SHP77 (cell line): ENCODE results near the gene KRTAP10-7.
"Not testable (repeated sequence)": the region's sequence is repeated elsewhere in the genome, so short reads cannot be mapped to it uniquely, and the experiment has no call there.

Source experiments
- DNase-seq, 2 experiments: peaks; one replicate each; lab custom pipeline; 2025; lab: John Stamatoyannopoulos, UW

Gene KRTAP10-7, protein sequence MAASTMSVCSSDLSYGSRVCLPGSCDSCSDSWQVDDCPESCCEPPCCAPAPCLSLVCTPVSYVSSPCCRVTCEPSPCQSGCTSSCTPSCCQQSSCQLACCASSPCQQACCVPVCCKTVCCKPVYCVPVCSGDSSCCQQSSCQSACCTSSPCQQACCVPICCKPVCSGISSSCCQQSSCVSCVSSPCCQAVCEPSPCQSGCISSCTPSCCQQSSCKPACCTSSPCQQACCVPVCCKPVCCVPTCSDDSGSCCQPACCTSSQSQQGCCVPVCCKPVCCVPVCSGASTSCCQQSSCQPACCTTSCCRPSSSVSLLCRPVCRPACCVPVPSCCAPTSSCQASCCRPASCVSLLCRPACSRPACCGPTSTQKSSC

DNA sequence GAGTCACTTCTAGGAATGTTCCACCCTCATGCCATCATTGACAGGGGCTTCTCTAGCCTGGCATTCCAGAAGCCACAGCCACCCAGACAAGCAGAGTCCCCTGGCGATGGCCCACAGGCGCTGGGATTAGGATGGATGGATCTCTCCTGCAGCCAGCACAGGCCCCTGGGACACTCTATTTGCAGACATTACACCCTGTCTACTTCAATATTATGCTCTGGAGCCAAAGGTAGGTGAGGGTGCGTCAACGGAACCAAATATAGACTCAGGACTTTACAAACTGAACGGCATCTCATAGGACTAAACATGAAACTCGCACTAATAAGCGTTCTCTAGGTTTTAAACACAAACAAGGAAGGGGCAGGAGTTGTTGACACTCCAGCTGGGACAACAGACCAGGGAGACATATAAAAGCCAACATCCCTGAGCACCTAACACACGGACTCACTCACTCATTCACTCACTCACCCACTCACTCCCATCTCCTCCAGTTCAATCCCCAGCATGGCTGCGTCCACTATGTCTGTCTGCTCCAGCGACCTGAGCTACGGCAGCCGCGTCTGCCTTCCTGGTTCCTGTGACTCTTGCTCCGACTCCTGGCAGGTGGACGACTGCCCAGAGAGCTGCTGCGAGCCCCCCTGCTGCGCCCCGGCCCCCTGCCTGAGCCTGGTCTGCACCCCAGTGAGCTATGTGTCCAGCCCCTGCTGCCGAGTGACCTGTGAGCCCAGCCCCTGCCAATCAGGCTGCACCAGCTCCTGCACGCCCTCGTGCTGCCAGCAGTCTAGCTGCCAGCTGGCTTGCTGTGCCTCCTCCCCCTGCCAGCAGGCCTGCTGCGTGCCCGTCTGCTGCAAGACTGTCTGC is at the start of gene KRTAP10-7:
Gene KRTAP10-7, plus strand, starts transcription at position 480 of the 861 bp plus-strand sequence. Its CDS starts 25 bp downstream, at position 505.
- DNase-seq, result not testable (repeated sequence)

- no peak for DNase-seq
Measured at GRCh38 chr21:44550807-44551206, 49.6 kb upstream of the KRTAP10-7 start.

DNA sequence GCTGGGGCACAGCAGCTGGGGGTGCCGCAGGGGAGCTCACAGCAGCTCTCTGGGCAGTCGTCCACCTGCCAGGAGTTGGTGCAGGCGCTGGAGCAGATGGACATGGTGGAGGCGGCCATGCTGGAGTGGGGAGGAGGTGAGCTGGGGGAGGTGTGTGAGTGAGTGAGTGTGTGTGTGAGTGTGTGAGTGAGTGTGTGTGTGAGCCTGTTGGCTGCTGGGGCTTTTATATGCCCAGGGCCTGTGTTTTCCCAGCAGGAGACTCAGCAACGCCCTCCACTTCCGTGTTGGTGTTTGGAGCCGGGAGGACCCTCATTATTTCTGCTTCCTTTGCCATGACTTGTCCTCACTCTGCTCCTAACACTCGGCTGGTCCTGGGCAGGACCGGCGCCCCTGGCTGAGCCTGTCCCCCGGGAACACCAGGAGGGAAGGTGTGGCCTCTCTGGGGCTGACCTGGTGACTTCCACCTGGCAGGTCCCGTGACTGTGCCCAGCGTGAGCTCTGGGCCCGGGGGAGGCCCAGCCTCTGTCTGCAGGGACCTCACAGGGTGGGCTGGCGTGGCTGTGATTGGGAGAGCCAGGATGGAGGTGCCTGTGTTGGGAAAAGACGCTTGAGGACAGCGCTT is 48.9 kb upstream of the KRTAP10-7 start, which contains the start of gene KRTAP10-2:
Gene KRTAP10-2, minus strand, starts transcription at position 166 of the 622 bp plus-strand sequence. Its CDS starts 47 bp downstream, at position 119.
- DNase-seq, result no peak

- no peak for DNase-seq
Measured at GRCh38 chr21:44552136-44552535, 48.3 kb upstream of the KRTAP10-7 start.

DNA sequence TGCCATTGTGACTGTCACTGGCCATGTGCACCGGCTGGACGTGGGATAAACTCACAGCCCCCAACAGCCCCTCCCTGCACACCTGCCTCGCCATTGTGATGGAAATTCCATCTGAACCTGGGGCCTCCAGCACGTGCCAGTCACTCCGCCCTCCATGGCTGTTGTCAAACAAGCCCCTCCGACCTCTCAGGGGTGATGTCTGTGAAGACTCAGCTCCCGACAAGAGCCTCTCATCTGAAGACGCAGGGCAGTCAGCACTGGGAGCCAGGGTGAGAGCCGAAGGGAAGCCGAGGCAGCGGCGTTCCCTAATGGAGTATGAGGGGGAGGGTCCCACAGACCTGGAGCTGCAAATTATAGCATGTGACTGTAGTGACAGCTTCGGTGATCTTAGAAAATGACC is 47.7 kb upstream of the KRTAP10-7 start:
- no peak for DNase-seq

- no peak for DNase-seq
Measured at GRCh38 chr21:44555200-44555875, 45.1 kb upstream of the KRTAP10-7 start.

DNA sequence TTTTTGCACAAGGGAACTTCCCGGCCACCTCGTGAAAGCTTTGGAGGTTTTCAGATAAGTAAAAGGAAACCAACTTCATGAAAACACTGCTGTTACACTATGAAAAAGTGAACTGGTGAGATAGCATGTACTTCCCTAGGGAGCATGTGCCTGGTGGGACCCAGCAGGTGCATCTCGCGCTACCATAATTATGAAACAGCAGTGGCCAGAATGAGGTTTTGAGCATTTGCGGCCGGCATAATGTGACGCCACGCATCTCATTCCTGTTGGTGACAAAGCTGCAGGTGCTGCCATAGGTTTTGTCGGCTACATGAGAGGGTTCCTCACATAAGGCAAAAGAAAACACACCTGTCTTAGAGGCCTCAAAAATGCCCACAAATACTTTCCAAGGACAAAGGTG is 43.5 kb upstream of the KRTAP10-7 start:
- no peak for DNase-seq

DNA sequence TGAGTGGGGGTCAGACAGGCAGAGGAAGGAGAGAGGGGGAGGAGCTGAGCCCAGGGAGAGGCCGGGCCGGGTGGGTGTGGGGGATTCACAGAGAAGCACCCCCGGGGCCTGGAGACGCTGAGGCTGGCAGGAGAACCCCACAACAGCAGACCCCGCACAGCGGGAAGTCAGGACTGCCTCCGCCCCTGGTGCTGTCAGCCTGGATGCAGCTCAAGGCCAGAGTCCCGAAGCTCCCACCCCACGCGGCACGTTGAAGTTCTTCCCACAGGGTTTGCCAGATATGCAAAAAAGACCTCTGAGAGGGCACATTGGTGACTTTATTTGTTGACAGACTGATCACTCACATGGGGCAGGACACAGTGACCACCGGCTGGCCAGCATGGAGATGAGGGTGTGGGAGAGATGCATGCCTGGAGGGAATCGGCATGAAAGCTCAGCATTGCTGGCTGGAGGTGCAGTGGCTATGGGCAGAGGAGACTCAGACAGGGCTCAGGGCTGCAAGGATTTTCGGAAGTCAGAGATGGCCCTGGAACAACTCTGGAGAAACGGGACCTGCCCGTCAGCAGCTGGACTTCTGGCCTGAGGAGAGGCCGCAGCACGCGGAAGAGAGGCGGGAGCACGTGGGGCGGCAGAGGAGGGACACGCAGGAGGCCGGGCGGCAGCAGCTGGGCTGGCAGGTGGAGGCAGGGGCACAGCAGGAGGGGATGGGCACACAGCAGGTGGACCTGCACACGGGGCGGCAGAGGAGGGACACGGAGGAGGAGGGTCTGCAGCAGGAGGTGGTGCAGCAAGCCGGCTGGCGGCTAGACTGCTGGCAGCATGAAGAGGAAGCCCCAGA is 42.7 kb upstream of the KRTAP10-7 start:
- DNase-seq, result no peak

- not testable (repeated sequence) for DNase-seq
Measured at GRCh38 chr21:44558329-44558675, 42.1 kb upstream of the KRTAP10-7 start.

- no peak for DNase-seq
Measured at GRCh38 chr21:44558695-44559094, 41.7 kb upstream of the KRTAP10-7 start, which contains the start of gene KRTAP10-3. TSS of gene KRTAP10-3 (minus strand) at chr21:44558795. CDS start at chr21:44558715, 80 bp downstream.

DNA sequence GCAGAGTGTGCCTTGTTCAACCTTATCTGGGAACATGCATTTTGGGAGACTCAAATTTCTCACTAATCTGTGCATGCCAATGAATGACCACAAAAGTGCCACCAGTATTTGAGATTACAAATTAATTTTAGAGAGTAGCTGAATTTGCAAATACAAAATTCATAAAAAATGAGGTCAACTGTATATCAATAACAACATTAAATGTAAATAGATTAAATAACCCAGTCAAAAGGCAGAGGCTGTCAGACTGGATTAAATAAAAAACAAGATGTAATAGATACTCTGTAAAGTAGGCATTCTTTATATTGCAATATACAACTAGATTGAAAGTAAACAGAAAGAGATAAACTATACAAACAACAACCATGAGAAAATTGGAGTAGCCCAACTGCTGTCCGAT is 36.3 kb upstream of the KRTAP10-7 start:
- DNase-seq, result no peak

DNA sequence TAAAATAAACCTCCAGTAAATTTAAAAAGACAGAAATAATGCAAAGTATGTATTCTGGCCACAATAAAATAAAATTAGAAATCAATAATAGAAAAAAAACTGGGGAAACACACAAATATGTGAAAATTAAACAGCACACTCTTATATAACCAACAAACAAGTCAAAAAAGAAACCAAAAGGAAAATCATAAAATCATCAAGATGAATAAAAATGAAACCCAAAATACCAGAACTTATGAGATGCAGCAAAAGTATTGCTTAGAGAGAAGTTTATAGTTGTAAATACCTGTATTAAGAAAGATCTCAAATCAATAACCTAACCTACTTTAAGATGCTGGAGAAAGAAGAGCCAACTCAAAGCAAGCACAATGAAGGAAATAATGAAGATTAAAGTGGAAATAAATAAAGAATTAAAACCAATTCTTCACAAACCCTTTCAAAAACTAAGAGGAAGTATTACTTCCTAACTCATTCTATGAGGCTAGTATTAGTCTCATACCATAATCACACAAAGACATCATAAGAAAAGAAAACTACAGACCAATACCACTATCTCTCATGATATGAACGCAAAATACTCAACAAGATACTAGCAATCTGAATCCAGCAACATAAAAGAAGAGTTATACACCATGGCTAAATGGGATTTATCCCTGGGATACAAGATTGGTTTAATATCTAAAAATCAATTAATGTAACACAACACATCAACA is 35.4 kb upstream of the KRTAP10-7 start:
- DNase-seq, result no peak

- no peak for DNase-seq
Measured at GRCh38 chr21:44566403-44566802, 34.0 kb upstream of the KRTAP10-7 start.

DNA sequence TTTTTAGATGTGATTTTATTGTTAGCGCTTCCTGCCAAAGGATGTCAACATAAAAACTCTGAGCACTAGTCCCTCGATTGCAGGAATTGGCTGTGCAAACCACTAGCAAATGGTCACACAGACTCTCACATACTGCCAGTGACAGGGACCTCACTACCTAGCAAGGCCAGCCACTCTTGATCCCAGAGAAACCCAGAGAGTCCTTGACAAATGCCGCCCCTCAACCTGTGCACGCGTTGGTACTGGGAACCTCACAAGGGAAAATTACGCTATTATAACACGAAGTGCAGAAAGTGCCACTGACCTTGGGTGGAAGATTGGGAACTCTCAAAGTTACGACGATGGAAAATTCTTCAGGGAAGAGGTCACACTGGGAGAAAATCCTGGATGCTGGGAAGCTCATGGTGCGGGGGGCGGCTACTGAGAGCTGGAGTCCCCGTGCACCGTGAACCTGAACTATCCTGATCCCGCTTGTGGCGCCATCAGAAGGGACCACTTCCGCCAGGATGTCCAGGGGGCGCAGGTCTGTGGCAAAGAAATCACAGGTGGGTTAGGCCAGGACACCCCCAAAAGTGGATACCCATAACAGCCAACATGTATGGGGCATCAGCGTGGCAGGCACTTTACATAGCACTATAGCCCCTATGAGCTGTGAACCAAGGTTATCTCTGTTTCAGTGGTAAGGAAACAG is 32.8 kb upstream of the KRTAP10-7 start:
- no peak for DNase-seq

DNA sequence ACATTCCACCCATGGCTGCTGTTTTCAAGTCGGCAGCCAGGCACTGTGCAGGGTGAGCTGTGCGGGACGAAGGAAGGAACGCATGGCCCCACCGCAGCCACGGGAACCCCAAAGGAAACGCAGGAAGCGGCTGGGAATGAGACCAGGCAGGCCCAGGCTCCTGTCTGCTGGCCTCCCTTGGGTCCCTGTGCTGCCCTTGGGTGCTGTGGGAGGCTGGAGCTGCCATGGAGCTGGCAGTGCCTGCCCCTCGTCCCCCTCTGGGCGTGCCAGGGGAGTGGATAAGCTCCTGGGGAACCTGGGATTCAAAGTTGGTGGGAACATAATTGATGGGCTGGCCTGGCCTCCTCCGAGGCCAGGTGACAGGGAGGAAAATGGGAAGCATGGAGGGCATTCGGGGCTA is 32.1 kb upstream of the KRTAP10-7 start:
- no peak for DNase-seq

GRCh38 chr21:44568667-44569556 is 31.5 kb upstream of the KRTAP10-7 start:
- DNase-seq, result peak; percentile 98 to 99

- DNase-seq, result no peak
Measured at GRCh38 chr21:44569861-44570517, 30.4 kb upstream of the KRTAP10-7 start.

- DNase-seq, result no peak
Measured at GRCh38 chr21:44571296-44571695, 29.1 kb upstream of the KRTAP10-7 start.
